Brain microvascular endothelial cell (primary cell): ENCODE measurements around the gene PPARD.
A peak's percentile ranks its signal among the peaks of the same experiment; 100 is the strongest.
"Not testable (repeated sequence)": the region's sequence is repeated elsewhere in the genome, so short reads cannot be mapped to it uniquely, and the experiment has no call there.

Experiments
- DNase-seq: peaks from one replicate; pipeline ENCODE4 v3.0.0-alpha.2; 2020
- H3K27ac ChIP-seq: fragments of 250-450 bp; sonication (Bioruptor Pico); 2 replicates; pipeline ENCODE4 v1.5.1; 2020; ENCODE audit warnings: mild to moderate bottlenecking, moderate library complexity
- H3K27me3 ChIP-seq: fragments of 250-450 bp; sonication (Bioruptor Pico); replicated peaks from 2 replicates; pipeline ENCODE4 v1.5.1; 2020; ENCODE audit warnings: mild to moderate bottlenecking
- H3K36me3 ChIP-seq: fragments of 250-450 bp; sonication (Bioruptor Pico); replicated peaks from 2 replicates; pipeline ENCODE4 v1.5.1; 2020; ENCODE audit warnings: mild to moderate bottlenecking
- H3K4me3 ChIP-seq: 2 replicates; pipeline ENCODE4 v1.5.1; 2011; ENCODE audit warnings: low read depth, mild to moderate bottlenecking, control low read depth, low read length, moderate library complexity
- CTCF ChIP-seq: IDR thresholded peaks from 2 replicates; pipeline ENCODE4 v1.5.1; 2011; ENCODE audit warnings: low read depth, mild to moderate bottlenecking, moderate library complexity, low read length, control low read depth, inconsistent platforms; ENCODE audit errors: missing control alignments
- in situ Hi-C: cut with HindIII; loops from 2 replicates; pipeline ENCODE4 v1.10.0; 2017; ENCODE audit warnings: low sequenced_read_pairs, low pct_ligation_motif_present

The PPARD gene

DNA sequence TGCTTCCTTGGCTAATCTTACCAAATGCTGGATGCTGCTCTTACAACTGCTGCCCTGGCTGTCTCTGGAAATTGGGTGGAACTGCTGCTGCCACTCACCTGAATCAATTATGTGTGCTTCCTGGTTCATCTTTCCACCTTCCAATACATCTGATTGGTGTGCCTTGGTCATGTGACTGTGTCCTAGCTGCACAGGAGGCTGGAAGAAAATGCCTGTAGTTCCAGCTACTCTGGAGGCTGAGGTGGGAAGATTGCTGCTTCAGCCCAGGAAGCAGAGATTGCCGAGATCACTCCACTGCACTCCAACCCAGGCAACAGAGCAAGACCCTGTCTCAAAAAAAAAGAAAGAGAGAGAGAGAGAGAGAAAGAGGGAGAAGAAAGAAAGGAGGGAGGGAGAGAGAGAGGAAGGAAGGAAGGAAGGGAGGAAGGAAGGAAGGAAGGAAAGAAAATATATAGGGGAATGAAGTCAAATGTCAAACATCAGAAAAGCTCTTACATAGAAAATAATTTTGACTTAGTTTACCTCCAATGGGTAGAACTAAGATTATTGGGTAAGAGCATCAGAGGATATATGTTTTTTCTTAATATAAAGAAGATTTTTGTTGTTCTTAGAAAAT is 14.1 kb upstream of the PPARD start:
- Histone ChIP-seq H3K27ac (no peak overlapping the region), H3K4me3 (no peak overlapping the region), H3K27me3 (peaks cover 6% of the 10 kb centered on the region), H3K36me3 (no peaks in the 10 kb centered on the region)
- in situ Hi-C loops: no loop called here
- DNase-seq: no peak
- TF ChIP-seq CTCF: no peak

DNA sequence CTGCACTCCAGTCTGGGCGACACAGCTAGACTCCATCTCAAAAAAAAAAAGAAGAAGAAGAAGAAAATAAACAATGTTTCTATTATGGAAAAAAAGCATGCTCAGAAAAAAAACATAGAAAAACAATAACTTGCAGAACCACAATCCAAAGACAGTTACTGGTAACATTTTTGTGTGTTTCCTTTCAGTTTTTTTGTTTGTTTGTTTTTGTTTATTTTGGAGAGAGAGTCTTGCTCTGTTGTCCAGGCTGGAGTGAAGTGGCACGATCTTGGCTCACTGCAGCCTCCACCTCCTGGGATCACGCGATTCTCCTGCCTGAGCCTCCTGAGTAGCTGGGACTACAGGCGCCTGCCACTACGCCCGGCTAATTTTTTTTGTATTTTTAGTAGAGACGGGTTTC is 13.4 kb upstream of the PPARD start:
- H3K4me3 ChIP-seq, H3K27me3 ChIP-seq, in situ Hi-C loops, H3K36me3 ChIP-seq, H3K27ac ChIP-seq, DNase-seq: not testable (repeated sequence)

DNA sequence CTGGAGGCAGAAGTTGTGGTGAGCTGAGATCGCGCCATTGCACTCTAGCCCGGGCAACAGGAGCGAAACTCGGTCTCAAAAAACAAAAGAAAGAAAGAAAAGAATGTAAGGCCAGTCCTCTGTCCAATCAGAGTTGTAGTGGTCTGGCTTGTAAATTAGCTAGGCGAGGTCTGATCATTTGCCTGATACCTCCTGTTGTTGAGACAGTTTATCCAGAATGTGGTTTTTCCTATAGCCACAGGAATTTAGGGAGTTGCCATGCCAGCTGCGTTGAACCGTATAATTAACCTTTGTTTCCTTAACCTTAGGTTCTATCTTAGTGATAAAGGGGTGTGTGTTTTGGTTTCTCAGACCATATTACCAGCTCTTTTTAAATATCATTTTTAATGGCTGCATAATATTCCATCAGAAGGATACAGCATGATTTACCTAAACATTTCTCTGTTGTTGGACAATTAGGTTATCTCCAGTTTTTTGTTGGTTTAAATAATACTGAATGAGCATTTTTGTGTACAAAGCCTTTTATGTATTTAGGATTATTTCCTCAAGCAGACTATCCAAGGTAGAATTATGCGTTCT is 11.7 kb upstream of the PPARD start:
- in situ Hi-C loops: no loop called here
- Histone ChIP-seq H3K27ac (no peak overlapping the region), H3K4me3 (no peak overlapping the region), H3K27me3 (peaks cover 12% of the 10 kb centered on the region), H3K36me3 (no peaks in the 10 kb centered on the region)
- no peak for TF ChIP-seq CTCF
- DNase-seq: no peak

DNA sequence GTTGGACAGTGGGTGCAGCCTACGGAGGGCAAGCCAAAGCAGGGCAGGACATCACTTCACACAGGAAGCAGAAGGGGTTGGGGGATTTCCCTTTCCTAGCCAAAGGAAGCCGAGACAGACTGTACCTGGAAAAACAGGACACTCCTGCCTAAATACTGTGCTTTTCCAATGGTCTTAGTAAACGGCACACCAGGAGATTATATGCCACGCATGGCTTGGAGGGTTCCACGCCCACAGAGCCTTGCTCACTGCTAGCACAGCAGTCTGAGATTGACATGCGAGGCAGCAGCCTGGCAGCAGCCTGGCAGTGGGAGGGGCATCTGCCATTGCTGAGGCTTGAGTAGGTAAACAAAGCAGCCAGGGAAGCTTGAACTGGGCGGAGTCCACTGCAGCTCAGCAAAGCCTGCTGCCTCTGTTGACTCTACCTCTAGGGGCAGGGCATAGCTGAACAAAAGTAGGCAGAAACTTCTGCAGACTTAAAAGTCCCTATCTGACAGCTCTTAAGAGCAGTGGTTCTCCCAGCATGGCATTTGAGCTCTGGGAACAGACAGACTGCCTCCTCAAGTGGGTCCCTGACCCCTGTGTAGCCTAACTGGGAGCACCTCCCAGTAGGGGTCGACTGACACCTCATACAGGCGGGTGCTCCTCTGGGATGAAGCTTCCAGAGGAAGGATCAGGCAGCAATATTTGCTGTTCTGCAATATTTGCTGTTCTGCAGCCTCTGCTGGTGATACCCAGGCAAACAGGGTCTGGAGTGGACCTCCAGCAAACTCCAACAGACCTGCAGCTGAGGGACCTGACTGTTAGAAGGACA is 10.1 kb upstream of the PPARD start:
- in situ Hi-C loops, DNase-seq, H3K27ac ChIP-seq, H3K4me3 ChIP-seq, H3K36me3 ChIP-seq: not testable (repeated sequence)
- TF ChIP-seq CTCF: peak; percentile 31
- peaks cover 12% of the 10 kb centered on the region for H3K27me3 ChIP-seq

DNA sequence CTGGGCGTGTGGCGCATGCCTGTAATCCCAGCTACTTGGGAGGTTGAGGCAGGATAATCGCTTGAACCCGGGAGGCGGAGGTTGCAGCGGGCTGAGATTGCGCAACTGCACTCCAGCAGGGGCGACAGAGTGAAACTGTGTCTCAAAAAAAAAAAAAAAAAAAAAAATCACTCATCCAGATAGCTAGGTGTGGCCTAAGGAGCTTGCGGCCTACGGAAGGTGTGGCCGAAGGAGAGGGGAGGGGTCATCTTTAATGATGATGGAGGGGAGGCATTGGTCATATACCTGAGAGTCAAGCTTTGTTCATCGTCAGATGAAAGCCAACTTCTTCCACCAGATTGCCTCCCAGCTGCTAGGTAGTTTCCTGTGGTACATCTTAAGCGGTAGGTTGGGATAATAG is 801 bp upstream of the PPARD start:
- Histone ChIP-seq H3K36me3 (peaks cover 5% of the 10 kb centered on the region), H3K27me3 (no peaks in the 10 kb centered on the region), H3K27ac (no peak overlapping the region), H3K4me3 (no peak overlapping the region)
- DNase-seq: no peak
- TF ChIP-seq CTCF: no peak
- in situ Hi-C loops: no loop called here

GRCh38 chr6:35343092-35343834 is 905 bp downstream of the PPARD start:
- Histone ChIP-seq H3K36me3 (peaks cover 16% of the 10 kb centered on the region), H3K27me3 (no peaks in the 10 kb centered on the region), H3K4me3 (peak overlapping the region; percentile 80), H3K27ac (peak overlapping the region; percentile 81)
- in situ Hi-C loops: no loop called here
- DNase-seq: no peak
- TF ChIP-seq CTCF: no peak
